ENCODE data around the gene STIL.

GRCh38 chr1:47210666-47211065, 103.3 kb downstream of the STIL start:
- TF ChIP-seq POLR2A (IDR thresholded peaks at IDR 0.05) (no peak), CTCF (IDR thresholded peaks at IDR 0.05) (no peak), POLR2AphosphoS5 (IDR thresholded peaks at IDR 0.05) (no peak), EP300 (IDR thresholded peaks at IDR 0.05; ENCODE audit: low read depth) (no peak)

Measured in transverse colon (tissue), 4 donors.